BLaER1 treated with 17β-estradiol and CSF1 and Interleukin-3, amounts not matched to agents 10 nM and 100 nM (cell line): ENCODE data around the gene XCL1.
"Not testable (repeated sequence)": the region's sequence is repeated elsewhere in the genome, so short reads cannot be mapped to it uniquely, and the experiment has no call there.

ENCODE experiments used
- H3K27ac ChIP-seq, 11 experiments: shearing (Covaris generic); formaldehyde crosslinking; 2 replicates each; pipeline ENCODE4 v1.8.1; 2022
- H3K27me3 ChIP-seq, 11 experiments: shearing (Covaris generic); formaldehyde crosslinking; 2 replicates each; pipeline ENCODE4 v1.8.1; 2022
- H3K36me3 ChIP-seq, 11 experiments: shearing (Covaris generic); formaldehyde crosslinking; 2 replicates each; pipeline ENCODE4 v1.8.1; 2022
- H3K4me1 ChIP-seq, 10 experiments: shearing (Covaris generic); formaldehyde crosslinking; 2 replicates each; pipeline ENCODE4 v1.8.1; 2022
- H3K4me2 ChIP-seq, 11 experiments: shearing (Covaris generic); formaldehyde crosslinking; 2 replicates each; pipeline ENCODE4 v1.8.1; 2022
- H3K4me3 ChIP-seq, 10 experiments: shearing (Covaris generic); formaldehyde crosslinking; 2 replicates each; pipeline ENCODE4 v1.8.1; 2022
- H3K9ac ChIP-seq, 11 experiments: shearing (Covaris generic); formaldehyde crosslinking; 2 replicates each; pipeline ENCODE4 v1.8.1; 2022
- H3K9me3 ChIP-seq, 11 experiments: shearing (Covaris generic); formaldehyde crosslinking; replicated peaks in 1 of 11; 2 replicates each; pipeline ENCODE4 v1.8.1; 2022
- H4K20me1 ChIP-seq, 11 experiments: shearing (Covaris generic); formaldehyde crosslinking; 2 replicates each; pipeline ENCODE4 v1.8.1; 2022
- Cebpa-rat ChIP-seq, 11 experiments: shearing (Covaris generic); IDR thresholded peaks; 2 replicates each; pipeline ENCODE4 v1.8.1; 2022

The XCL1 gene

DNA sequence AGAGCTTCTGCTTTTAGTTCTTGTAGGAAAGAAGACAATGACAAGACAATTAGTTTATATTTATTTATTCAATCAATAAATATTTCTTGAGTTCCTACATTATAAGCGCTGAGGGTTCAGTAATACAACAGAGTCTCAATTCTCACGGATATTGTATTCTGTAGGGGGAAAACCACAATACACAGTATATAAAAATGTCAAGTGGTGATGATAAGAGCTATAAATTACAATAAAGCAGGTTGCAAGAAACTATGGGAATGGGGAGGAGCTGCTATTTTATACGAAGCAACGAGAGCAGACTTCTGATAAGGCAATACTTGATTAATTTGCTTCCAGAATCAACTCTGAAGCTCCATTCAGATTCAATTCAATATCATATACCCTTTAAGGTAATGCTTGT lies 10.6 kb upstream of the XCL1 start:
- no peak overlapping the region for H3K27ac ChIP-seq
- peaks cover 0 to 13% (median 3%) of the 10 kb centered on the region in 10 experiments; a peak in 9 of 20 replicates for H3K4me1 ChIP-seq
- no peaks in the 10 kb centered on the region for H4K20me1 ChIP-seq
- TF ChIP-seq Cebpa-rat (IDR thresholded peaks at IDR 0.05) = no peak
- no peak overlapping the region for H3K4me2 ChIP-seq
- no peaks in the 10 kb centered on the region for H3K27me3 ChIP-seq
- H3K9me3 ChIP-seq = no peaks in the 10 kb centered on the region
- H3K4me3 ChIP-seq = no peak overlapping the region
- H3K36me3 ChIP-seq = no peaks in the 10 kb centered on the region
- H3K9ac ChIP-seq = no peak overlapping the region

DNA sequence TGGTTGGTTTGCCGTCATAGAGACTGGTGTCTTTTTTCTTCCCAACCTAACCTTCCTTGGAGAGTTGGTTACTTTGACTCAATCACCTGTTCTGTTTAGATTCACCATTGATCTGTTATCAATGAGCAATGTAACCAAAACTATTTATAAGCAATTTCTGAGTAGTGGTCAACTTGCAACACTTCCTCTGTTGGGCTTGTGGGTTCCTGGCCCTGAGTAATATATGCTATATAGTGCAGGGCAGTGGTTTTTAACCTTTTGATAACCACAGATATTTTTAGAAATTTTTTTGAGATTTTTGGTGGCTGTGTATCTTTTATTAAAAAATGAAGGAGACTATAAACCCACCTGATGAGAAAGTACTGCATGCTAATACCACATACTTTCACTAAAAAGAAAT lies 9.4 kb upstream of the XCL1 start:
- Histone ChIP-seq H3K4me3 (no peak overlapping the region), H3K9me3 (no peaks in the 10 kb centered on the region), H3K9ac (no peak overlapping the region), H3K4me2 (peak overlapping the region in 6 of 11 experiments; percentile 2 to 58 (median 40); a peak in 11 of 22 replicates), H4K20me1 (no peaks in the 10 kb centered on the region), H3K36me3 (no peaks in the 10 kb centered on the region), H3K27me3 (no peaks in the 10 kb centered on the region), H3K27ac (no peak overlapping the region), H3K4me1 (peaks cover 0 to 13% (median 3%) of the 10 kb centered on the region in 10 experiments; a peak in 9 of 20 replicates)
- TF ChIP-seq Cebpa-rat (IDR thresholded peaks at IDR 0.05) = no peak

DNA sequence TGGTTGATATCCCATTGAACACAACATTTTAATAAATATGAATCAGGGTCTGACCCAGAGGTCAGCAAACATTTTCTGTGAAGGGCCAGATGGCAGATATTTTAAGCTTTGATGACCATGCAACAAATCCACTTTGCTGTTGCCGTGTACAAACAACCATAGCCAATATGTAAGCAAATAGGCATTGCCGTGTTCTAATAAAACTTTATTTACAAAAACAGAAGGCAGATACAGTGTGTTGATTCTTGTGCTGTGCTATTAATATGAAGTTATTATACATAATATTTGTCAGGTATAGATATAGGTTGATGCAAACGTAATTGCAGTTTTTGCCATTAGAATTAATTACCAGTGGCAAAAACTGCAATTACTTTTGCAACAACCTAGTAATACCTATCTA lies 8.8 kb upstream of the XCL1 start:
- Histone ChIP-seq H3K27ac (no peak overlapping the region), H3K4me2 (peak overlapping the region in 6 of 11 experiments; percentile 2 to 58 (median 40); a peak in 6 of 22 replicates), H3K9me3 (no peaks in the 10 kb centered on the region), H3K4me1 (peaks cover 0 to 13% (median 3%) of the 10 kb centered on the region in 10 experiments; a peak in 9 of 20 replicates), H3K36me3 (no peaks in the 10 kb centered on the region), H4K20me1 (no peaks in the 10 kb centered on the region), H3K27me3 (no peaks in the 10 kb centered on the region), H3K4me3 (no peak overlapping the region), H3K9ac (no peak overlapping the region)
- no peak for TF ChIP-seq Cebpa-rat (IDR thresholded peaks at IDR 0.05)

DNA sequence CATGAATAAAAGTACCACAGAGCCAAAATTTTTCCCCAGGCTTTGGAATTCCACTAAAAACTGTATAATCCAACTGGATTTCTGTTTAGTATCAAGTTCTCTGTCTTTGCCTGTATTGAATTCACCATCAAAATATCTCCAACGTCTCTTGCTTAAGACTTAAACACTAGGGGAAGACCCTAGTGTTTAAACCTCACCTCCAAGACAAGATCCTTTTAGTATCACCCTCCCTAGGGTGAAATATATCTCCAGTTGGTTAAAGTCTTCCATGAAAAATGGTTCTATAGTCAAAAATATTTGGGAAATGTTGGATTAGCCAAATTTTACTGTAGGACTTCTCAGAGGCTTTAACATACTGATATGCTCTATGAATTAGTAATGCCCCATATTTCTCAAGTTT lies 8.1 kb upstream of the XCL1 start:
- Histone ChIP-seq H3K27me3 (no peaks in the 10 kb centered on the region), H3K36me3 (no peaks in the 10 kb centered on the region), H3K4me1 (peaks cover 0 to 13% (median 3%) of the 10 kb centered on the region in 10 experiments; a peak in 9 of 20 replicates), H3K4me3 (no peak overlapping the region), H3K9me3 (no peaks in the 10 kb centered on the region), H3K27ac (no peak overlapping the region), H3K9ac (no peak overlapping the region), H3K4me2 (no peak overlapping the region), H4K20me1 (no peaks in the 10 kb centered on the region)
- TF ChIP-seq Cebpa-rat (IDR thresholded peaks at IDR 0.05) = no peak

DNA sequence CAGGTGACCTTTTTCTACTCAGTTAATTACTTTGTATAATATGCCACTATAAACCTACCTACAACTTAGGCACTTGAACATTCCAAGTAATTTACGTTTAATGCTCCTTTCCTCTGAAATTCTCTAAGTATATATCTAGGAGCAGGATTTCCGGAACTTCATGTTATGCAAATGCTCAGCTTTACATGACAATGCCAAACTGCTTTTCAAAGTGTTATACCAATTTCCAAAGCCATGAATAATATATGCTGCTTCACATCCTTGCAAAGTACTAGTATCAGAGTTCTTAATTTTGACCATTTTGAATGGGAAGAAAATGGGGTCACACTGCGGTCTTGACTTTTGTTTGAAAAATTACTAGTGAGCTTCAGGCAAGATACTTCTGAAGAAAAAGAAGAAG lies 5.8 kb upstream of the XCL1 start:
- no peaks in the 10 kb centered on the region for H3K36me3 ChIP-seq
- peaks cover 0 to 13% (median 3%) of the 10 kb centered on the region in 10 experiments; a peak in 9 of 20 replicates for H3K4me1 ChIP-seq
- H3K27ac ChIP-seq = no peak overlapping the region
- no peaks in the 10 kb centered on the region for H4K20me1 ChIP-seq
- no peak overlapping the region for H3K4me3 ChIP-seq
- TF ChIP-seq Cebpa-rat (IDR thresholded peaks at IDR 0.05) = no peak
- H3K9ac ChIP-seq = no peak overlapping the region
- H3K4me2 ChIP-seq = no peak overlapping the region
- H3K9me3 ChIP-seq = no peaks in the 10 kb centered on the region
- no peaks in the 10 kb centered on the region for H3K27me3 ChIP-seq

DNA sequence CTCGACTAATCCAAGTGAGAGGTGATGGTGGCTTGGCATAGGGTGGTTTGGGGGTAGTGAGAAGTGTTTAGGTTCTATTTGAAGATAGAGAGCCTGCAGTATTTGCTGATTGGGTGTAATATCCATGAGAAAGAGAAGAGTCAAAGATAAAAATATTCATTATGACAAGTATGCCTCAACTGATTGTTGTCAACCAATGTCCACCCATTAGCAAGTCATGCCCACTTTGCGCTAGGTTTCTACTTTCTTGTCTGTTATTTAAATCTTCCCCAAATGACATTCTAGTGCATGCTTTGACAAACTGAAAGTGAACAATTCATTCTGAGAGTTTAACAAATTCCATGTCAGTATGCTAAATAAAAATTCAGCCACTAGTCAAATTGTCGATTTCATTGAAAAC lies 3.8 kb upstream of the XCL1 start:
- H3K4me2 ChIP-seq = no peak overlapping the region
- no peaks in the 10 kb centered on the region for H3K9me3 ChIP-seq
- no peak overlapping the region for H3K4me3 ChIP-seq
- H3K4me1 ChIP-seq = peaks cover 0 to under 1% (median 0%) of the 10 kb centered on the region in 10 experiments; a peak in 3 of 20 replicates
- H3K27ac ChIP-seq = no peak overlapping the region
- no peaks in the 10 kb centered on the region for H4K20me1 ChIP-seq
- H3K36me3 ChIP-seq = no peaks in the 10 kb centered on the region
- H3K9ac ChIP-seq = no peak overlapping the region
- no peak for TF ChIP-seq Cebpa-rat (IDR thresholded peaks at IDR 0.05)
- no peaks in the 10 kb centered on the region for H3K27me3 ChIP-seq

DNA sequence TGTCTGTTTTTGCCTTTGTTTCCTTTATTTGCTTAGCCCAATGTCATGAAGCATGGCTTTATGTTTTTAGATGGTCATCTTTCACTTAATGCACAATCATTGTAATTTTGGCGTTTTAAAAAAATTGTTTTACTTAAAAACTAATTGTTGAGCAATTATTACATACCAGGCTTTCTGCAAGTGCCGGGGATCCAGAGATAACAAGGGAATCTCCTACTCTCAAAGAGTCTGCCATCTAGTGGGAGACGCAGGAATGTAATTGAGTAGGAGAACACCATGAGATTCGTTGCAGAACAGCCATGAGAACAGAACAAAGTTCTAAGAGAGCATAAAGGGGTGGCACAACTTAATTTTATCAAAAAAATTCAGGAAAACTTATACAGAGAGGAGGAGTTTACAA lies 2.2 kb upstream of the XCL1 start:
- not testable (repeated sequence) for H3K27me3 ChIP-seq, H4K20me1 ChIP-seq, H3K4me2 ChIP-seq, H3K27ac ChIP-seq, H3K4me3 ChIP-seq, H3K36me3 ChIP-seq, H3K4me1 ChIP-seq, H3K9ac ChIP-seq, H3K9me3 ChIP-seq

DNA sequence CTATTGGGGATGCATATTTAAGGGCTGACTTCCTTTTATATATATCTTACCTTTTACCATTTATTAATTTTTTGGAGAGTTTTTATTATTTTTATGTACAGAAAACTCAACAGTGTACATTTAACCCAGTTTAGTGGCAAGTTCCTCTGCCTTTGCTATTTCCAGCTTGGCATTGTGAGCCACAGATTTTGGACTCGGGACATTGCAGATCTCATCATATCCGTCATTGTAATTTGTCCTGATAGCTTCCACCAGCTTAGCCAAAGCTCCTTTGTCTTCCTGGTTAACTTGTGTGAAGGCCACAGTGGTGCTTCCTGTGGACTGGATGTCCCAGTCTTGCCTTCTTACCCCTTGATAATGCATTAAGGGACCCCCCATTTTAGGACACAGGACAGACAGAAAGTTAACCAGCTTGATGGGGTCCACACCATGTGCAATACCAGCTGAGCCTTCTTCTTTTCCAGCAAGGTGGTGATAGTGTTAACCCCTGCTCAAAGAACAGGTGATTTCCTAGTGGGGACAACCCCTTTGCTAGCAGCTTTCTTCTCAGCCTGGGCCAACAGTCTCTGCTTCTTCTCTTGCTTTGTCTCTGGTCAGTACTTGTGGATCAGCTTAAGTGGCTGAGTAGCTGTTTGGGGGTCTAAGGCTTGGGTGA lies 2.3 kb downstream of the XCL1 start:
- not testable (repeated sequence) for H3K9me3 ChIP-seq, H3K9ac ChIP-seq, H4K20me1 ChIP-seq, H3K4me1 ChIP-seq, H3K27me3 ChIP-seq, H3K36me3 ChIP-seq, H3K27ac ChIP-seq, H3K4me2 ChIP-seq, H3K4me3 ChIP-seq

DNA sequence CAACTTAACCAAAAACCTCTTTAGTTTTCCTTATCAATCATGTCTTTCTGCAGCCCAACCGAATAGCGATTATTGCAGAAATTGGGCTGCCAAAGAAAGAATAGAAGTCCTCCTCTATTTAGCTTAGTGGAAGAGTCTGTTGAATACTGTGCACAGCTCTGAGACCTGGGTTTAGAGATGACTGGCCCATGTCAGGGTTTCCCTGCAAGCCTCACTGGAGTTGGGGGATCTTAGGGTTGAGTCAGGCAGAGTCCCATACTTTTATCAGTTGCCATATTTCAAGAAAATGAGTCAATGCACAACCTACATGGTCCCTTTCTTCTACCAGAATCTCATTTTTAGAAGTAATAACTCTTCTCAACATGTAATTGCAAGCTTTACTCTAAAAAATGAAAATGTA lies 3.9 kb downstream of the XCL1 start:
- not testable (repeated sequence) for H3K36me3 ChIP-seq, H3K4me2 ChIP-seq, H4K20me1 ChIP-seq, H3K27me3 ChIP-seq, H3K9ac ChIP-seq, H3K27ac ChIP-seq, H3K9me3 ChIP-seq, H3K4me3 ChIP-seq, H3K4me1 ChIP-seq

DNA sequence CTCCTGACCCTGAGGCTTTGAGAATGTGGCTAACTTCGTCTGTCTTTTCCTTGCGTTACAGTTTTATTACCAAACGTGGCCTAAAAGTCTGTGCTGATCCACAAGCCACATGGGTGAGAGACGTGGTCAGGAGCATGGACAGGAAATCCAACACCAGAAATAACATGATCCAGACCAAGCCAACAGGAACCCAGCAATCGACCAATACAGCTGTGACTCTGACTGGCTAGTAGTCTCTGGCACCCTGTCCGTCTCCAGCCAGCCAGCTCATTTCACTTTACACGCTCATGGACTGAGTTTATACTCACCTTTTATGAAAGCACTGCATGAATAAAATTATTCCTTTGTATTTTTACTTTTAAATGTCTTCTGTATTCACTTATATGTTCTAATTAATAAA lies 4.6 kb downstream of the XCL1 start:
- H4K20me1 ChIP-seq, H3K9ac ChIP-seq, H3K27me3 ChIP-seq, H3K9me3 ChIP-seq, H3K4me2 ChIP-seq, H3K36me3 ChIP-seq, H3K4me3 ChIP-seq, H3K27ac ChIP-seq: not testable (repeated sequence)
- peaks cover 8 to 13% (median 11%) of the 10 kb centered on the region in 10 experiments; a peak in 16 of 20 replicates for H3K4me1 ChIP-seq
